ENCODE data around the gene DRAM2.
"Not testable (repeated sequence)": the region's sequence is repeated elsewhere in the genome, so short reads cannot be mapped to it uniquely, and the experiment has no call there.

The DRAM2 gene

DNA sequence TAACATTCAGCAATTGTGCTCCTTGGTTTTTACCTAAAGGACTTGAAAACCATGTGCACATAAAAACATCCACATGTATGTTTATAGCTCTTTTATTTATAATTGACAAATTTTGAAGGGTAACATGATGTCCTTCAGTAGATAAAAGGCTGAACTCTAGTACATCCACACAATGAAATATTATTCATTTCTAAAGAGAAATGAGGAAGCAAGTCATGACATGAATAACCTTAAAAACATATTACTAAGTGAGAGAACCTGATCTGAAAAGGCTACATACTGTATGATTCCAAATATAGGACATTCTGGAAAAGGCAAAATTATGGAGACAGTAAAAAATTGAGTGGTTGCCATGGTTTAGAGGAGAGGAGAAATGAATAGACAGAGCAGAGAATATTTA lies 50.3 kb downstream of the DRAM2 start:
- Histone ChIP-seq H3K4me3 (ENCODE audit: low read depth, low read length) (no peak overlapping the region), H3K4me2 (ENCODE audit: low read length) (no peak overlapping the region), H2AFZ (no peak overlapping the region), H3K9me3 (ENCODE audit: control insufficient read depth, low read length) (no peaks in the 10 kb centered on the region), H3K4me1 (no peaks in the 10 kb centered on the region), H3K79me2 (no peaks in the 10 kb centered on the region), H3K27ac (no peak overlapping the region), H3K36me3 (ENCODE audit: control insufficient read depth, insufficient read depth, low read length) (no peaks in the 10 kb centered on the region), H3K9ac (no peak overlapping the region), H3K27me3 (ENCODE audit: control insufficient read depth, insufficient read depth, low read length) (no peaks in the 10 kb centered on the region)
- TF ChIP-seq, protein P1, sequence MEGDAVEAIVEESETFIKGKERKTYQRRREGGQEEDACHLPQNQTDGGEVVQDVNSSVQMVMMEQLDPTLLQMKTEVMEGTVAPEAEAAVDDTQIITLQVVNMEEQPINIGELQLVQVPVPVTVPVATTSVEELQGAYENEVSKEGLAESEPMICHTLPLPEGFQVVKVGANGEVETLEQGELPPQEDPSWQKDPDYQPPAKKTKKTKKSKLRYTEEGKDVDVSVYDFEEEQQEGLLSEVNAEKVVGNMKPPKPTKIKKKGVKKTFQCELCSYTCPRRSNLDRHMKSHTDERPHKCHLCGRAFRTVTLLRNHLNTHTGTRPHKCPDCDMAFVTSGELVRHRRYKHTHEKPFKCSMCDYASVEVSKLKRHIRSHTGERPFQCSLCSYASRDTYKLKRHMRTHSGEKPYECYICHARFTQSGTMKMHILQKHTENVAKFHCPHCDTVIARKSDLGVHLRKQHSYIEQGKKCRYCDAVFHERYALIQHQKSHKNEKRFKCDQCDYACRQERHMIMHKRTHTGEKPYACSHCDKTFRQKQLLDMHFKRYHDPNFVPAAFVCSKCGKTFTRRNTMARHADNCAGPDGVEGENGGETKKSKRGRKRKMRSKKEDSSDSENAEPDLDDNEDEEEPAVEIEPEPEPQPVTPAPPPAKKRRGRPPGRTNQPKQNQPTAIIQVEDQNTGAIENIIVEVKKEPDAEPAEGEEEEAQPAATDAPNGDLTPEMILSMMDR (IDR thresholded peaks at IDR 0.05): no peak

DNA sequence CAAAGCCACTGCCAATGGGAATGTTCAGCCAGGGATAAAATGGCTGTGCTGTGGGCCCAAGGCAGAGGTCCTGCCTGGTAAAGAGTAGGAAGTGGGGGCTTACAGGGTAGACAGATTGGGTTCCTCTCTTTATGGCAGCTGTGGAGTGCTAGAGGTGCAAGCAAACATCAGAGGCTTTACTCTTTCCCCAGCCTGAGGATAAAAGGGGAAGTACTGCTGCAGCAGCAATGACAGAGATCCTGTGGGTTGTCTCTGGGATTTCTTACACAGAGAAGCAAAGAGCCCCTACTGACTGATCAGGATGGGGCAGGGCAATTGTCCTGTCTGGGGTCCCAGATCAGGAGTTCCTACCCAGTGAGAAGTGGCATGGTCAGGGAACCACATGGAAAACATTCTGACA lies 54.2 kb downstream of the DRAM2 start:
- H3K27ac ChIP-seq: no peak overlapping the region
- no peaks in the 10 kb centered on the region for H3K79me2 ChIP-seq
- H3K36me3 ChIP-seq (ENCODE audit: control insufficient read depth, insufficient read depth, low read length): no peaks in the 10 kb centered on the region
- no peak overlapping the region for H2AFZ ChIP-seq
- H3K9ac ChIP-seq: no peak overlapping the region
- H3K27me3 ChIP-seq (ENCODE audit: control insufficient read depth, insufficient read depth, low read length): no peaks in the 10 kb centered on the region
- H3K9me3 ChIP-seq (ENCODE audit: control insufficient read depth, low read length): no peaks in the 10 kb centered on the region
- no peak overlapping the region for H3K4me3 ChIP-seq (ENCODE audit: low read depth, low read length)
- no peaks in the 10 kb centered on the region for H3K4me1 ChIP-seq
- TF ChIP-seq, protein P1 (IDR thresholded peaks at IDR 0.05): no peak
- no peak overlapping the region for H3K4me2 ChIP-seq (ENCODE audit: low read length)

DNA sequence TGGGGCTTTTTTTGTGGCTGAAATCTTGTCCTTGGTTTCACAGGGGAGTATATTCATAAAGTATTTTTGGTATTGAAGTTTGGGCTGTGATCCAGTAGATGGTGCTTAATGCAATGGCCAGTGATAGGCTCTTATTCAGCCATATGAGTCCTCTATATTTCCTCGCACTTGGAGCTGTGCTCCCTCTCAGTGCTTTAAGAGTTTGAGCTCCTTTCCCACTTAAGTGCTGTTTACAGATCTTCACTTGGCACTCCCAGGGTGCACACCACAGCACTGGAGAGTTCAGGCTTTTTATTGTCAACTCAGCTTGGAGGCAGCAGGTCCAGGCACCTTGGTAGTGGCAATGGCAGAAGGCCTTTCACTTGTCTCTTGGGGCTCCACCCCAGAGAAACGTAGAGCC lies 54.9 kb downstream of the DRAM2 start:
- TF ChIP-seq, protein P1 (IDR thresholded peaks at IDR 0.05): no peak

DNA sequence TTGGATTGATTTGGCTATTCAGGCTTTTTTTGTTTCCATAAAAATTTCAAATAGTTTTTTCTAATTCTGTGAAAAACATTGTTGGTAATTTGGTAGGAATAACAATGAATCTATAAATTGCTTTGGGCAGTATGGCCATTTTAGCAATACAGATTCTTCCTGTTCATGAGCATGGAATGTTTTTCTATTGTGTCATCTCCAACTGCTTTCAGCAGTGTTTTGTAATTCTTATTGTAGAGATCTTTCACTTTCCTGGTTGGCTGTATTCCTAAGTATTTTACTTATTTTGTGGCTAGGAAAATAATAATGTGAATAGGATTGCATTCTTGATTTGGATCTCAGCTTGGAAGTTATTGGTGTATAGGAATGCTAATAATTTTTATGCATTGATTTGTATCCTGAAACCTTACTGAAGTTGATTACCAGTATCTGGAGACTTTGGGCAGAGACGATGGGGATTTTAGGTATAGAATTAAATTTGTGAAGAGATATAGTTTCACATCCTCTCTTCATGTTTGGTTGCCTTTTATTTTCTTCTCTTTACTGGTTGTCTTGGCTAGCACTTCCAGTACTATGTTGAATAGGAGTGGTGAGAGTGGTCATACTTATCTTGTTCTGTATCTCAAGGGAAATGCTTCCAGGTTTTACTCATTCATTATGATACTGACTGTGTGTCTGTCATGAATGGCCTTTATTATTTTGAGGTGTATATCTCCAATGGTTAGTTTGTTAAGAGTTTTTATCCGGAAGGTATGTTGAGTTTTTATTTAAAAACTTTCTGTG lies 57.3 kb downstream of the DRAM2 start:
- Histone ChIP-seq H2AFZ (no peak overlapping the region), H3K4me1 (no peaks in the 10 kb centered on the region), H3K4me3 (ENCODE audit: low read depth, low read length) (no peak overlapping the region), H3K27me3 (ENCODE audit: control insufficient read depth, insufficient read depth, low read length) (no peaks in the 10 kb centered on the region), H3K9me3 (ENCODE audit: control insufficient read depth, low read length) (no peaks in the 10 kb centered on the region), H3K9ac (no peak overlapping the region), H3K27ac (no peak overlapping the region), H3K4me2 (ENCODE audit: low read length) (no peak overlapping the region), H3K79me2 (no peaks in the 10 kb centered on the region), H3K36me3 (ENCODE audit: control insufficient read depth, insufficient read depth, low read length) (no peaks in the 10 kb centered on the region)
- TF ChIP-seq, protein P1 (IDR thresholded peaks at IDR 0.05): no peak

More for the DNA sequence above, 54.9 kb downstream of the DRAM2 start:
- no peak overlapping the region for H3K4me2 ChIP-seq (ENCODE audit: low read length)
- no peaks in the 10 kb centered on the region for H3K79me2 ChIP-seq
- no peaks in the 10 kb centered on the region for H3K27me3 ChIP-seq (ENCODE audit: control insufficient read depth, insufficient read depth, low read length)
- no peaks in the 10 kb centered on the region for H3K4me1 ChIP-seq
- H3K27ac ChIP-seq: no peak overlapping the region
- no peaks in the 10 kb centered on the region for H3K9me3 ChIP-seq (ENCODE audit: control insufficient read depth, low read length)
- H2AFZ ChIP-seq: no peak overlapping the region
- H3K9ac ChIP-seq: no peak overlapping the region
- no peaks in the 10 kb centered on the region for H3K36me3 ChIP-seq (ENCODE audit: control insufficient read depth, insufficient read depth, low read length)
- H3K4me3 ChIP-seq (ENCODE audit: low read depth, low read length): no peak overlapping the region

DNA sequence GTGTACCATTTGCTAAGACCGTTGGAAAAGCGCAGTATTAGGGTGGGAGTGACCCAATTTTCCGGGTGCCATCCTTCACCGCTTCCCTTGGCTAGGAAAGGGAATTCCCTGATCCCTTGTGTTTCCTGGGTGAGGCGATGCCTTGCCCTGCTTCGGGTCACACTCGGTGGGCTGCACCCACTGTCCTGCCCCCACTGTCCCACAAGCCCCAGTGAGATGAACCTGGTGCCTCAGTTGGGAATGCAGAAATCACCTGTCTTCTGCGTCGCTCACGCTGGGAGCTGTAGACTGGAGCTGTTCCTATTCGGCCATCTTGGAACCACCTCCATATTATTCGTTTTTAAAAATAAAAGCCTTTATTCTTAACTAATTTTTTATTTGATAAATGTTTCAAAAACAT lies 60.6 kb downstream of the DRAM2 start:
- not testable (repeated sequence) for H3K9me3 ChIP-seq (ENCODE audit: control insufficient read depth, low read length); H3K36me3 ChIP-seq (ENCODE audit: control insufficient read depth, insufficient read depth, low read length); H3K9ac ChIP-seq; H3K4me3 ChIP-seq (ENCODE audit: low read depth, low read length); H2AFZ ChIP-seq; H3K27ac ChIP-seq; H3K4me1 ChIP-seq; H3K79me2 ChIP-seq; H3K4me2 ChIP-seq (ENCODE audit: low read length); H3K27me3 ChIP-seq (ENCODE audit: control insufficient read depth, insufficient read depth, low read length)

DNA sequence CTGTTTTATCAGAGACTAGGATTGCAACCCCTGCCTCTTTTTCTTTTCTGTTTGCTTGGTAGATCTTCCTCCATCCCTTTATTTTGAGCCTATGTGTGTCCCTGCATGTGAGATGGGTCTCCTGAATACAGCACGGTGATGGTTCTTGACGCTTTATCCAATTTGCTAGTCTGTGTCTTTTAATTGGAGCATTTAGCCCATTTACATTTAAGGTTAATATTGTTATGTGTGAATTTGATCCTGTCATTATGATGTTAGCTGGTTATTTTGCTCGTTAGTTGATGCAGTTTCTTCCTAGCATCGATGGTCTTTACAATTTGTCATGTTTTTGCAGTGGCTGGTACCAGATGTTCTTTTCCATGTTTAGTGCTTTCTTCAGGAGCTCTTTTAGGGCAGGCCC lies 62.6 kb downstream of the DRAM2 start:
- not testable (repeated sequence) for H3K36me3 ChIP-seq (ENCODE audit: control insufficient read depth, insufficient read depth, low read length); H3K4me3 ChIP-seq (ENCODE audit: low read depth, low read length); H3K4me2 ChIP-seq (ENCODE audit: low read length); H2AFZ ChIP-seq; H3K27ac ChIP-seq; H3K4me1 ChIP-seq; H3K9ac ChIP-seq; H3K79me2 ChIP-seq; H3K9me3 ChIP-seq (ENCODE audit: control insufficient read depth, low read length); H3K27me3 ChIP-seq (ENCODE audit: control insufficient read depth, insufficient read depth, low read length)

All from parathyroid adenoma (tissue), 2 donors.